IMR-90 (cell line): Measurements from ENCODE around the gene COX4I1. TPM values are rescaled to one million over a fixed set of nuclear protein-coding genes. Genes with fewer than 3 reads are reported as not detected.
A peak's percentile ranks its signal among the peaks of the same experiment; 100 is the strongest.

Source experiments
- ATAC-seq: fragments of 200-7000 bp; cut with Tn5 transposase; 2 replicates; pipeline ENCODE4 v1.9.1; 2020; ENCODE audit warnings: low read depth, mild to moderate bottlenecking, moderate library complexity
- BruUV-seq: library from RNA; stranded (reverse); fragments of 400-500 nt; replicated peaks from 2 replicates; lab custom pipeline; 2021; lab: Mats Ljungman, UMichigan
- CTCF ChIA-PET: fragments of 300-600 bp; formaldehyde crosslinking; extraction: SDS; loops from one replicate; lab custom pipeline; 2021; ENCODE audit warnings: antibody characterized with exemption; lab: Yijun Ruan, JAX
- POLR2A ChIA-PET: fragments of 300-600 bp; sonication (Branson Sonifier 250); formaldehyde crosslinking; loops from one replicate; lab custom pipeline; 2022; ENCODE audit warnings: antibody characterized with exemption; ENCODE audit not compliant: unreplicated experiment; lab: Charles Lee
- DNase-seq: peaks from one replicate; pipeline ENCODE4 v3.0.0; 2013
- H2AFZ ChIP-seq: replicated peaks from 2 replicates; pipeline ENCODE3; 2013; ENCODE audit warnings: low read length, mild to moderate bottlenecking; ENCODE audit not compliant: poor library complexity
- H2AK5ac ChIP-seq: 2 replicates; pipeline ENCODE4 v1.6.1; 2013; ENCODE audit warnings: low read depth, low read length, inconsistent platforms
- H2AK9ac ChIP-seq: replicated peaks from 2 replicates; pipeline ENCODE3; 2013; ENCODE audit warnings: mild to moderate bottlenecking, low read depth, low read length, moderate library complexity; ENCODE audit not compliant: poor library complexity
- H2BK120ac ChIP-seq: 2 replicates; pipeline ENCODE4 v1.6.1; 2013; ENCODE audit warnings: low read depth, low read length, inconsistent platforms
- H2BK15ac ChIP-seq: 3 replicates; pipeline ENCODE4 v1.6.1; 2013; ENCODE audit warnings: low read depth, low read length, inconsistent platforms
- H2BK20ac ChIP-seq: 2 replicates; pipeline ENCODE4 v1.6.1; 2013; ENCODE audit warnings: low read depth, mild to moderate bottlenecking, inconsistent platforms, low read length, moderate library complexity
- H2BK5ac ChIP-seq: 2 replicates; pipeline ENCODE4 v1.6.1; 2013; ENCODE audit warnings: mild to moderate bottlenecking, low read depth, low read length, inconsistent platforms; ENCODE audit not compliant: poor library complexity, severe bottlenecking
- H3K14ac ChIP-seq: replicated peaks from 2 replicates; pipeline ENCODE4 v1.6.1; 2013; ENCODE audit warnings: low read depth, low read length, inconsistent platforms
- H3K18ac ChIP-seq: 2 replicates; pipeline ENCODE4 v1.6.1; 2013; ENCODE audit warnings: low read depth, low read length, control low read depth
- H3K23ac ChIP-seq: 2 replicates; pipeline ENCODE4 v1.6.1; 2013; ENCODE audit warnings: low read depth, low read length, inconsistent platforms
- H3K27ac ChIP-seq: 2 replicates; pipeline ENCODE4 v1.5.1; 2013; ENCODE audit warnings: mild to moderate bottlenecking, control low read depth, low read length; ENCODE audit not compliant: insufficient read depth
- H3K27me3 ChIP-seq: 2 replicates; pipeline ENCODE4 v1.6.1; 2013; ENCODE audit warnings: low read length; ENCODE audit not compliant: control insufficient read depth, insufficient read depth
- H3K36me3 ChIP-seq: 2 replicates; pipeline ENCODE4 v1.6.1; 2013; ENCODE audit warnings: low read length, mixed read lengths; ENCODE audit not compliant: control insufficient read depth, insufficient read depth
- H3K4ac ChIP-seq: 2 replicates; pipeline ENCODE4 v1.6.1; 2013; ENCODE audit warnings: low read depth, low read length, inconsistent platforms
- H3K4me1 ChIP-seq: 2 replicates; pipeline ENCODE4 v1.6.1; 2013; ENCODE audit warnings: low read length, mixed read lengths; ENCODE audit not compliant: control insufficient read depth, insufficient read depth
- H3K4me2 ChIP-seq: 2 replicates; pipeline ENCODE4 v1.6.1; 2013; ENCODE audit warnings: low read depth, mild to moderate bottlenecking, control low read depth, low read length, moderate library complexity
- H3K4me3 ChIP-seq: 2 replicates; pipeline ENCODE4 v1.5.1; 2013; ENCODE audit warnings: low read depth, mild to moderate bottlenecking, control low read depth, low read length, moderate library complexity; ENCODE audit not compliant: insufficient read depth
- H3K56ac ChIP-seq: 2 replicates; pipeline ENCODE4 v1.6.1; 2013; ENCODE audit warnings: low read length, inconsistent platforms; ENCODE audit not compliant: insufficient read depth; ENCODE audit errors: extremely low read depth
- H3K79me1 ChIP-seq, 2 experiments: 2 replicates each; pipeline ENCODE4 v1.6.1; 2013; ENCODE audit warnings: low read length in 2 of 2, inconsistent platforms in 1 of 2, low read depth in 1 of 2
- H3K9ac ChIP-seq: 2 replicates; pipeline ENCODE4 v1.6.1; 2013; ENCODE audit warnings: low read depth, low read length, control low read depth
- H3K9me1 ChIP-seq: 2 replicates; pipeline ENCODE4 v1.6.1; 2013; ENCODE audit warnings: low read length, inconsistent platforms; ENCODE audit not compliant: insufficient read depth
- H3K9me3 ChIP-seq: 2 replicates; pipeline ENCODE4 v1.6.1; 2013; ENCODE audit warnings: low read length; ENCODE audit not compliant: control insufficient read depth, insufficient read depth
- H4K20me1 ChIP-seq: 2 replicates; pipeline ENCODE4 v1.6.1; 2013; ENCODE audit warnings: low read length, inconsistent platforms; ENCODE audit not compliant: insufficient read depth
- H4K5ac ChIP-seq: 2 replicates; pipeline ENCODE4 v1.6.1; 2013; ENCODE audit warnings: mild to moderate bottlenecking, low read depth, low read length, control low read depth
- H4K8ac ChIP-seq, 2 experiments: 2 replicates each; pipeline ENCODE4 v1.6.1; 2013; ENCODE audit warnings: low read depth in 2 of 2, low read length in 2 of 2, control low read depth in 1 of 2, inconsistent platforms in 1 of 2
- H4K91ac ChIP-seq: 2 replicates; pipeline ENCODE4 v1.6.1; 2013; ENCODE audit warnings: low read depth, low read length, inconsistent platforms; ENCODE audit not compliant: insufficient read depth
- CHD1 ChIP-seq: IDR thresholded peaks from 2 replicates; pipeline ENCODE4 v1.6.1; 2012; ENCODE audit warnings: low read depth, low read length, improper control_type of control experiment
- FOS ChIP-seq: fragments of 150-350 bp; IDR thresholded peaks from 2 replicates; pipeline ENCODE4 v1.6.1; 2016; ENCODE audit warnings: low read depth, low read length
- MAFK ChIP-seq: IDR thresholded peaks from 2 replicates; pipeline ENCODE4 v1.6.1; 2012; ENCODE audit warnings: low read depth, low read length, improper control_type of control experiment
- MAZ ChIP-seq: IDR thresholded peaks from 2 replicates; pipeline ENCODE4 v1.6.1; 2012; ENCODE audit warnings: low read depth, mild to moderate bottlenecking, low read length, improper control_type of control experiment, moderate library complexity, borderline replicate concordance
- MXI1 ChIP-seq: IDR thresholded peaks from 2 replicates; pipeline ENCODE4 v1.6.1; 2012; ENCODE audit warnings: low read depth, mild to moderate bottlenecking, low read length, moderate library complexity, borderline replicate concordance
- RCOR1 ChIP-seq: IDR thresholded peaks from 2 replicates; pipeline ENCODE4 v1.6.1; 2012; ENCODE audit warnings: mild to moderate bottlenecking, low read length, improper control_type of control experiment; ENCODE audit not compliant: insufficient replicate concordance
- USF2 ChIP-seq: fragments of 150-350 bp; IDR thresholded peaks from 2 replicates; pipeline ENCODE4 v1.6.1; 2017; ENCODE audit warnings: mild to moderate bottlenecking, antibody characterized with exemption, low read length, low read depth
- WGBS, 2 experiments: methylation state at CpG; one replicate each; pipeline versions ENCODE4 v1.1.5 to v1.1.7; 2013; ENCODE audit warnings: missing lambda C conversion rate in 2 of 2; ENCODE audit not compliant: insufficient read length in 1 of 2; ENCODE audit errors: extremely low coverage in 2 of 2; 5-methylcytosine and 5-hydroxymethylcytosine counted together
- dilution Hi-C: fragments of 300-500 bp; cut with HindIII; formaldehyde crosslinking; loops from one replicate; pipeline ENCODE4 v1.14.3; 2018; ENCODE audit warnings: low sequenced_read_pairs; ENCODE audit not compliant: unreplicated experiment
- in situ Hi-C: fragments of 300-500 bp; cut with MboI; formaldehyde crosslinking; loops from 3 replicates; pipeline ENCODE4 v1.14.3; 2019; ENCODE audit warnings: low sequenced_read_pairs, inconsistent platforms, mixed read lengths
- intact Hi-C: fragments of 100-400 bp; cut with micrococcal nuclease; formaldehyde crosslinking; loops from 2 replicates; pipeline ENCODE4 v1.10.0; 2022
- polyA plus RNA-seq, 3 experiments: library from polyadenylated mRNA; depleted of rRNA; stranded (reverse); fragments of >200 nt; gene quantifications; 2 replicates each; pipeline ENCODE4 v1.2.3, GENCODE V29; 2012; ENCODE audit warnings: low replicate concordance in 1 of 3
- total RNA-seq: library from RNA; depleted of rRNA; stranded (reverse); fragments of >200 nt; gene quantifications from 2 replicates; pipeline ENCODE4 v1.2.3, GENCODE V29; 2012
- TF ChIP-seq, protein P1 (sequence below): fragments of 150-350 bp; IDR thresholded peaks from 2 replicates; pipeline ENCODE4 v1.6.1; 2016; ENCODE audit warnings: low read depth, mild to moderate bottlenecking, low read length, moderate library complexity, borderline replicate concordance
- TF ChIP-seq, protein P2 (sequence below): conservative IDR thresholded peaks from 2 replicates; pipeline ENCODE4 v1.5.1; 2012; ENCODE audit warnings: mild to moderate bottlenecking, low read depth, low read length, improper control_type of control experiment

COX4I1 gene
- total and polyA plus RNA-seq, 2 of the 4 experiments (the other 2 are of a cell fraction), result 397 to 700 TPM

DNA sequence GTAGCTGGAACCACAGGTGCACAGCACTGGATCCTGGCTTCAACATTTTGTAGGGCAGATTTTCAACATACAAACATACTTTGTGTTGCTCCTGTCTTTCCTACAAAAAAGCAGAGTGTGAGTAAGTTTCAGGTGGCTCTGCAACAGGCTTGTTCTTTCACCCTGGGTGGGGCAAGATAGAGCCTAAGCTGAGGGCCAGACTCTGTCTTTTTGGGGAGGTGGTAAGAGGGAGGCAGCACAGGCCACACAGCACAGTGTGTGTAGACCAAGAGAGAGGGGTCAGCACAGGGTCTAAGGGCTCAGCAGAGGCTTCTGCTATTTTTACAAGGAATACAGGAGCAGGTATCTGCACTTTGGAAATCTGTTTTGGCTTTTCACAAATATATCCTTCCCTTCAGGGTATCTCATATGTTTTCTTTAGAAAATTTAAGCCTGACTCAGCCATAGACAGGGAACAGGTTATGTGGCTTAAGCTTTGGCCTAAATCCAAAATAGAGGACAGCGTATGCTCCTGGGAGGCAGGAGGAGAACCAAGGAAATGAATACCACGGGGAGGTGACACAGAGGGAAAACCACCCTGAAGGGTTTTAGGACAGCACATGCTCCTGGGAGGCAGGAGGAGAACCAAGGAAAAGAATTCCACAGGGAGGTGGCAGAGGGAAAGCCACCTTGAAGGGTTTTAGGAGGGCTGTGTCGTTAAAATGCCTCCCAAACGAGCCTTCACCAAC is 21.7 kb upstream of the COX4I1 start:
- no peaks in the 10 kb centered on the region for H3K9me1 ChIP-seq
- DNase-seq, result peak; percentile 58
- POLR2A ChIA-PET, result no interaction called here
- no TSS peak for BruUV-seq
- H3K4ac ChIP-seq, result no peak overlapping the region
- H2BK20ac ChIP-seq, result no peak overlapping the region
- H2AK9ac ChIP-seq, result peak overlapping the region; percentile 31
- intact Hi-C loops (no loop called here), dilution Hi-C loops (no loop called here), in situ Hi-C loops (no loop called here)
- H3K36me3 ChIP-seq, result peaks cover 36% of the 10 kb centered on the region
- ATAC-seq, result no peak; the same call in 1 of the 2 replicates
- peaks cover 33% of the 10 kb centered on the region for H4K20me1 ChIP-seq
- no peak overlapping the region for H2AFZ ChIP-seq
- H3K23ac ChIP-seq, result no peak overlapping the region
- H3K9ac ChIP-seq, result no peak overlapping the region
- no peaks in the 10 kb centered on the region for H3K9me3 ChIP-seq
- no peak overlapping the region for H3K14ac ChIP-seq
- no peak overlapping the region for H2AK5ac ChIP-seq
- H3K56ac ChIP-seq, result no peak overlapping the region
- no peak overlapping the region for H3K27ac ChIP-seq
- H2BK15ac ChIP-seq, result no peak overlapping the region
- no peak overlapping the region for H4K91ac ChIP-seq
- no peaks in the 10 kb centered on the region for H3K27me3 ChIP-seq
- TF ChIP-seq FOS (no peak), MAZ (no peak), USF2 (no peak), CHD1 (no peak), RCOR1 (no peak), MAFK (no peak), MXI1 (no peak)
- TF ChIP-seq, protein P1, sequence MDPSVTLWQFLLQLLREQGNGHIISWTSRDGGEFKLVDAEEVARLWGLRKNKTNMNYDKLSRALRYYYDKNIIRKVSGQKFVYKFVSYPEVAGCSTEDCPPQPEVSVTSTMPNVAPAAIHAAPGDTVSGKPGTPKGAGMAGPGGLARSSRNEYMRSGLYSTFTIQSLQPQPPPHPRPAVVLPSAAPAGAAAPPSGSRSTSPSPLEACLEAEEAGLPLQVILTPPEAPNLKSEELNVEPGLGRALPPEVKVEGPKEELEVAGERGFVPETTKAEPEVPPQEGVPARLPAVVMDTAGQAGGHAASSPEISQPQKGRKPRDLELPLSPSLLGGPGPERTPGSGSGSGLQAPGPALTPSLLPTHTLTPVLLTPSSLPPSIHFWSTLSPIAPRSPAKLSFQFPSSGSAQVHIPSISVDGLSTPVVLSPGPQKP, result no peak
- TF ChIP-seq, protein P2, sequence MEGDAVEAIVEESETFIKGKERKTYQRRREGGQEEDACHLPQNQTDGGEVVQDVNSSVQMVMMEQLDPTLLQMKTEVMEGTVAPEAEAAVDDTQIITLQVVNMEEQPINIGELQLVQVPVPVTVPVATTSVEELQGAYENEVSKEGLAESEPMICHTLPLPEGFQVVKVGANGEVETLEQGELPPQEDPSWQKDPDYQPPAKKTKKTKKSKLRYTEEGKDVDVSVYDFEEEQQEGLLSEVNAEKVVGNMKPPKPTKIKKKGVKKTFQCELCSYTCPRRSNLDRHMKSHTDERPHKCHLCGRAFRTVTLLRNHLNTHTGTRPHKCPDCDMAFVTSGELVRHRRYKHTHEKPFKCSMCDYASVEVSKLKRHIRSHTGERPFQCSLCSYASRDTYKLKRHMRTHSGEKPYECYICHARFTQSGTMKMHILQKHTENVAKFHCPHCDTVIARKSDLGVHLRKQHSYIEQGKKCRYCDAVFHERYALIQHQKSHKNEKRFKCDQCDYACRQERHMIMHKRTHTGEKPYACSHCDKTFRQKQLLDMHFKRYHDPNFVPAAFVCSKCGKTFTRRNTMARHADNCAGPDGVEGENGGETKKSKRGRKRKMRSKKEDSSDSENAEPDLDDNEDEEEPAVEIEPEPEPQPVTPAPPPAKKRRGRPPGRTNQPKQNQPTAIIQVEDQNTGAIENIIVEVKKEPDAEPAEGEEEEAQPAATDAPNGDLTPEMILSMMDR, result no peak
- no peak overlapping the region for H4K8ac ChIP-seq
- H3K4me2 ChIP-seq, result no peak overlapping the region
- H3K4me1 ChIP-seq, result peaks cover 8% of the 10 kb centered on the region
- no peak overlapping the region for H2BK5ac ChIP-seq
- no peak overlapping the region for H4K5ac ChIP-seq
- WGBS, 2 experiments, result 67% methylated on average over 1 of the region's 4 CpGs; no CpG with 5 or more reads in 1 of the 2 experiments
- no peak overlapping the region for H3K4me3 ChIP-seq
- CTCF ChIA-PET, result interaction anchor here (0.6 to 0.8 kb wide), 2 partner anchors 17 to 40 kb away, joined by 3 to 4 read pairs; no protein-coding TSS in a partner anchor
- no peak overlapping the region for H3K18ac ChIP-seq
- peaks cover 17 to 36% of the 10 kb centered on the region in 2 experiments for H3K79me1 ChIP-seq
- H2BK120ac ChIP-seq, result no peak overlapping the region
